Endothelial cell of umbilical vein (primary cell): Measurements from ENCODE around the gene FBXL17. TPM values are rescaled to one million over a fixed set of nuclear protein-coding genes. Genes with fewer than 3 reads are reported as not detected.

Source experiments
- BruUV-seq: library from RNA; stranded (reverse); fragments of 400-500 nt; replicated peaks from 2 replicates; lab custom pipeline; 2021; lab: Mats Ljungman, UMichigan
- CTCF ChIA-PET: fragments of 300-600, 350-600 bp; sonication (Branson Sonifier 250); formaldehyde crosslinking; loops from one replicate; lab custom pipeline; 2021; ENCODE audit warnings: antibody characterized with exemption, inconsistent platforms; lab: Charles Lee
- POLR2A ChIA-PET: fragments of 300-600, 350-600 bp; sonication (Branson Sonifier 250); formaldehyde crosslinking; loops from one replicate; lab custom pipeline; 2021; ENCODE audit warnings: antibody characterized with exemption, inconsistent platforms; lab: Charles Lee
- DNase-seq: peaks from one replicate; pipeline ENCODE4 v3.0.0-alpha.2; 2011; ENCODE audit warnings: low read depth, low spot score
- FAIRE-seq: peaks from 2 replicates; lab custom pipeline; 2011; peaks lifted over from hg19 to GRCh38; lab: Jason Lieb, UNC
- H2AFZ ChIP-seq: 2 replicates; pipeline ENCODE4 v1.6.0; 2012; ENCODE audit warnings: low read depth, low read length, control low read depth, inconsistent platforms
- H3K27ac ChIP-seq: 2 replicates; pipeline ENCODE4 v1.5.1; 2011; ENCODE audit warnings: low read depth, mild to moderate bottlenecking, control low read depth, low read length, moderate library complexity; ENCODE audit not compliant: insufficient read depth
- H3K27me3 ChIP-seq, 2 experiments: 2 replicates each; pipeline versions ENCODE4 v1.6.0 to v1.6.1; 2011; ENCODE audit warnings: low read length in 2 of 2, mixed read lengths in 1 of 2; ENCODE audit not compliant: control insufficient read depth in 2 of 2, insufficient read depth in 2 of 2
- H3K36me3 ChIP-seq, 2 experiments: 2 replicates in 1 of 2; 3 replicates in 1 of 2; pipeline ENCODE4 v1.5.1; 2011; ENCODE audit warnings: low read length in 2 of 2, mild to moderate bottlenecking in 1 of 2, moderate library complexity in 1 of 2; ENCODE audit not compliant: control insufficient read depth in 2 of 2, insufficient read depth in 2 of 2; ENCODE audit errors: extremely low read depth in 1 of 2
- H3K4me1 ChIP-seq: 3 replicates; pipeline ENCODE4 v1.5.1; 2011; ENCODE audit warnings: mild to moderate bottlenecking, low read length; ENCODE audit not compliant: control insufficient read depth, insufficient read depth; ENCODE audit errors: extremely low read depth
- H3K4me2 ChIP-seq: 2 replicates; pipeline ENCODE4 v1.6.1; 2011; ENCODE audit warnings: low read length, control low read depth, mixed read lengths; ENCODE audit not compliant: insufficient read depth
- H3K4me3 ChIP-seq, 3 experiments: fragments of 200-600 bp in 1 of 3; sonication (generic), shearing (Covaris generic) in 1 of 3; replicated peaks in 1 of 3; 2 replicates each; pipeline ENCODE4 v1.5.1; 2011 to 2016; ENCODE audit warnings: control low read depth in 3 of 3, low read length in 3 of 3, mild to moderate bottlenecking in 2 of 3, inconsistent platforms in 1 of 3, low read depth in 1 of 3, moderate library complexity in 1 of 3; ENCODE audit not compliant: insufficient read depth in 1 of 3
- H3K79me2 ChIP-seq: 2 replicates; pipeline ENCODE4 v1.6.0; 2012; ENCODE audit warnings: low read length, inconsistent platforms; ENCODE audit not compliant: control insufficient read depth, insufficient read depth
- H3K9ac ChIP-seq: replicated peaks from 2 replicates; pipeline ENCODE3; 2011; ENCODE audit warnings: low read length, control low read depth; ENCODE audit not compliant: insufficient read depth; ENCODE audit errors: extremely low read depth
- H3K9me1 ChIP-seq: replicated peaks from 3 replicates; pipeline ENCODE4 v1.6.0; 2011; ENCODE audit warnings: mild to moderate bottlenecking, low read length; ENCODE audit not compliant: control insufficient read depth, insufficient read depth; ENCODE audit errors: extremely low read depth
- H3K9me3 ChIP-seq: replicated peaks from 2 replicates; pipeline ENCODE4 v1.5.1; 2012; ENCODE audit warnings: low read length, inconsistent platforms; ENCODE audit not compliant: control insufficient read depth, insufficient read depth
- H4K20me1 ChIP-seq: replicated peaks from 2 replicates; pipeline ENCODE3; 2011; ENCODE audit warnings: mild to moderate bottlenecking, low read length; ENCODE audit not compliant: control insufficient read depth, insufficient read depth; ENCODE audit errors: extremely low read depth
- CTCF ChIP-seq, 2 donors: IDR thresholded peaks; 1 replicate in 1 of 2; 2 replicates in 1 of 2; pipeline ENCODE4 v1.5.1; 2011; ENCODE audit warnings: low read length in 2 of 2, mild to moderate bottlenecking in 2 of 2, moderate library complexity in 2 of 2, control low read depth in 1 of 2, inconsistent platforms in 1 of 2, low read depth in 1 of 2; ENCODE audit not compliant: insufficient read depth in 1 of 2; ENCODE audit errors: extremely low read depth in 1 of 2
- EZH2 ChIP-seq: IDR thresholded peaks from 2 replicates; pipeline ENCODE4 v1.6.1; 2012; ENCODE audit warnings: borderline replicate concordance, low read depth, mild to moderate bottlenecking, moderate library complexity, low read length, inconsistent platforms; ENCODE audit not compliant: severe bottlenecking
- FOS ChIP-seq: IDR thresholded peaks from 2 replicates; pipeline ENCODE4 v1.6.1; 2011; ENCODE audit warnings: mild to moderate bottlenecking, low read length, moderate library complexity, borderline replicate concordance; ENCODE audit not compliant: insufficient read depth
- GATA2 ChIP-seq: IDR thresholded peaks from 2 replicates; pipeline ENCODE4 v1.7.0; 2011; ENCODE audit warnings: low read depth, mild to moderate bottlenecking, moderate library complexity, mixed read lengths, low read length; ENCODE audit not compliant: insufficient read length, insufficient read depth
- JUN ChIP-seq: IDR thresholded peaks from 2 replicates; pipeline ENCODE4 v1.6.1; 2011; ENCODE audit warnings: borderline replicate concordance, low read depth; ENCODE audit not compliant: insufficient read length, insufficient read depth
- MAX ChIP-seq: IDR thresholded peaks from 2 replicates; pipeline ENCODE4 v1.6.1; 2011; ENCODE audit not compliant: insufficient read depth, insufficient read length
- MYC ChIP-seq: IDR thresholded peaks from one replicate; pipeline ENCODE4 v1.6.1; 2011; ENCODE audit warnings: mild to moderate bottlenecking, low read depth, low read length
- POLR2A ChIP-seq: IDR thresholded peaks from 2 replicates; pipeline ENCODE4 v1.6.1; 2012; ENCODE audit warnings: low read depth, mild to moderate bottlenecking, control low read depth, low read length
- POLR2AphosphoS5 ChIP-seq: IDR thresholded peaks from 2 replicates; pipeline ENCODE4 v1.6.1; 2012; ENCODE audit warnings: low read depth, mild to moderate bottlenecking, control low read depth, low read length, moderate library complexity; ENCODE audit not compliant: insufficient read depth
- dilution Hi-C: fragments of 300-500 bp; cut with MboI; formaldehyde crosslinking; loops from one replicate; pipeline ENCODE4 v1.15.0; 2019; ENCODE audit warnings: low sequenced_read_pairs; ENCODE audit not compliant: extremely low pct_ligation_motif_present
- intact Hi-C: fragments of 100-400 bp; cut with micrococcal nuclease; formaldehyde crosslinking; loops from one replicate; pipeline ENCODE4 v1.10.0; 2022
- polyA plus RNA-seq, 4 experiments: library from polyadenylated mRNA; depleted of rRNA in 3 of 4; stranded (reverse) in 3 of 4; unstranded in 1 of 4; fragments of >200 nt; gene quantifications; 2 replicates each; pipeline versions ENCODE4 v1.2.1 to v1.2.3, GENCODE V29; 2011 to 2012; ENCODE audit warnings: missing spikeins in 1 of 4
- total RNA-seq: library from RNA; stranded (reverse); gene quantifications from 2 replicates; pipeline ENCODE4 v1.2.3, GENCODE V29; 2021

Gene FBXL17
- total and polyA plus RNA-seq, 2 donors (not counting 3 experiments of a cell fraction or from before 2014, with no cell fraction given), result 2.7 to 8.8 TPM

GRCh38 chr5:108060340-108060739 is 321.6 kb downstream of the FBXL17 start:
- POLR2A ChIA-PET, result no interaction called here
- Histone ChIP-seq H3K4me2 (no peak overlapping the region), H3K79me2 (no peaks in the 10 kb centered on the region), H3K9me1 (no peaks in the 10 kb centered on the region), H3K4me3 (no peak overlapping the region), H3K27ac (no peak overlapping the region), H2AFZ (no peak overlapping the region), H3K27me3 (no peaks in the 10 kb centered on the region), H3K4me1 (no peaks in the 10 kb centered on the region), H3K9ac (no peak overlapping the region), H4K20me1 (no peaks in the 10 kb centered on the region), H3K36me3 (no peaks in the 10 kb centered on the region), H3K9me3 (no peaks in the 10 kb centered on the region)
- FAIRE-seq (no peak), DNase-seq (no peak)
- BruUV-seq, result no TSS peak
- dilution Hi-C loops (no loop called here), intact Hi-C loops (no loop called here)
- CTCF ChIA-PET, result no interaction called here
- TF ChIP-seq CTCF (IDR thresholded peaks at IDR 0.05; ENCODE audit: extremely low read depth in 1 of 2, insufficient read depth in 1 of 2, low read depth in 1 of 2, low read length in 2 of 2), result no peak
- no peak for TF ChIP-seq POLR2A
- no peak for TF ChIP-seq EZH2
- no peak for TF ChIP-seq FOS
- no peak for TF ChIP-seq POLR2AphosphoS5
- TF ChIP-seq GATA2, result no peak
- TF ChIP-seq MAX, result no peak
- no peak for TF ChIP-seq MYC
- TF ChIP-seq JUN, result no peak
